HG03175 (cell line): ENCODE measurements around the gene GABPB2.
"Not testable (repeated sequence)": the region's sequence is repeated elsewhere in the genome, so short reads cannot be mapped to it uniquely, and the experiment has no call there.

ENCODE experiments used
- ATAC-seq: cut with Tn5 transposase; IDR thresholded peaks from one replicate; pipeline ENCODE4 v1.9.1; 2021; ENCODE audit warnings: mild to moderate bottlenecking, moderate library complexity; ENCODE audit not compliant: unreplicated experiment

GABPB2 gene

DNA sequence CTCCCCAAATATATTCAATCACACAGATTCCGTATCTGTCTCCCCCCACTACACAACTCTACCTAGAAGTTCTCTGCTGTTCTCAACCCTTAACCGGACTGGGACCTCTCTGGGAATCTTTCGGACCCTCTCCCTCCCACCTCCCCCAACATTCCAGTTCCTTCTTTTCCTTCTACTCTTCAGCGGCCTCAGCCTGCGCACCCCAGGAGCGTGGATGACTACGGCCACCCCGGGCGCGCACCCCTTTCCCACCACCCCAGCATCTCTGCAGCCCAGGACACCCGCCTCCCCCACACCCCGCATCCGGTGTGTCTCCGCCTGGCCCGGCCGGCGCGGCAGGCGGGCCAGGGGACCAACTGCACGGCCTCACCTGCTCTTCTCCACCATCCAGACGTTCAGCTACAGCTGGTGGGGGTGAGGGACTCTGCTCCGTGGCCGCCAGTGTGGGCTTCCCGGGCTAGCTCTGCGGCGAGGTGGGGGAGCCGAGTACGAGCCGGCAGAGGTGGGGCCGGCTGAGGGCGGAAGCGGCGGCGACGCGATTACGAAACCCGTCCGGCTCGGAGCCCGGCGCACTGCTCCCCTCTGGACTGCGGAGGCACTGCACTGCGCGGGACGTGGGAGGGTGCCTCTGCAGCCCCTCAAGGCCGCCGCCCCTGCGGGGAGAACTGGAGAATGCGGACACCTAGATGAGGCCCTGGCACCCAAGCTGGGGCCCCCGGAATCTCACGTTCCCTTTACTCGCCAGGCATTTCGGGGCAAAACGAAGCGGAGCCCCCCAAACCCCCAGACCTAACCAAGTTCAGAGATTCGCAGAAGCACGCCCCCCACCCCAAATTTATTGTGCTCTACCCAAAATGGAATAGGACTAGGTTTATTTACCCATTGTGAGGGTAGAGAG lies 11.2 kb upstream of the GABPB2 start, which contains the start of gene CDC42SE1:
Gene CDC42SE1, minus strand, starts transcription at position 514 of the 898 bp plus-strand sequence. CDS start 3,892 bp downstream, outside the sequence.
- ATAC-seq = peak; percentile 88

DNA sequence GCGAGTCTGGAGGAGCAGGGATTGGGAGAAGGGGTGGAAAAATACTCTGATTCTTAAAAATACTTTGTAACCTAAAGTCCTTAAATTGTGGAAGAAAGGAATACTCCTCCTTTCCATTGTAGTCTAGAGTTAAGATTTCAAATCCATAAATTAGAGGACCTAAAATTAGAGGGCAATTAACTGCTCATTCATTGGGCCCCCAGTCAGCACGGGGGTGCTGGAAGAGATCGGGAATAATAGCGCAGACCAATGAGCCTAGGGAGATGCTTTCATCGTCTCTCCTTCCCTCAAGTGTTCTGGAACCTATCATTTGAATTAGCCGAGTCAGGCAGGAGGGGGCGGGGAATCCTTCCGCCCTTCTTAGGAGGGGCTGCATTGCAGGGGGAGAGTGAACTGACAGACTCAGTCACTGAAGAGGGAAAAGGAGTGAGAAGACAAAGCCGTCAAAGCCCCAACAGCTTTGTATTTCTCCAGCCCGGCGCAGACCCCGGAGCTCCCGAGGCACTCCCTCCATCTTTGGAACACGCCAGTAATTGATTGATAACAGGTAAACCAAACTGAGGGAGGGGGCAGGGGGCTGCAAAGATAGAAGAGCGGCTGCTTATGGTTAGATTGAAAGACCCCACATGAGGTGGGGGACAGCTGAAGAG lies 10.4 kb upstream of the GABPB2 start, which contains the start of gene MLLT11:
Gene MLLT11, plus strand, starts transcription at position 391 of the 650 bp plus-strand sequence. CDS start 6,828 bp downstream, outside the sequence.
- no peak for ATAC-seq

GRCh38 chr1:151060657-151061421 lies 9.7 kb upstream of the GABPB2 start:
- ATAC-seq = no peak

GRCh38 chr1:151061704-151062103 lies 8.9 kb upstream of the GABPB2 start:
- no peak for ATAC-seq

DNA sequence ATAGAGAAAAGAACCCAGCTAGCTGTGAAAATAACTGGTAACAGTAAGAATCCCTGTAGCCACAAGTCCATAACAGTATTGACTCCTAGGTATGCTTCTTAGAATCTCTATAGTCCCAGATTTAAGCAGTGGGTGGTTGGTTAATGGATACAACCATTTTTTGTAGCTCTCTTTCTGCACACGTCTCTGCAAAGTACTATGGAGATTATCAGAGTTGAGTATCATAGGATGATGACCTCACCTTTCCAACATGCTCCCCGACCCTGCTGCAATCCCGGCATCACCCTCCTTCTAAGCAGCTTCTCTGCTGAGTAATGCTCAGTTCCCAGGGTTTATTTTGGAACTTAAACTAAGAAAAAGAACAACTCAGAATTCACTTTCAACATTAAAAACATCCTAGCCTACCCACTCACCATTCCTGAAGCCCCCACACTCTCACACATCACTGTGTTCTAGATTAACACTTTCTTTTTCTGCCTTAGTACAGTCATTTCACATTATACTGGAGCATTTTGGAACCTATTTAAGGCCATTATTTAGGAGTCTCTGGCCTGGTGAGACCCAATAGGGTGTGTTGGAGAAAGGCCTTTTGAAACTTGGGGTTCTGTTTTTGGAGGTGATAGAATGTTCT lies 7.7 kb upstream of the GABPB2 start:
- no peak for ATAC-seq

DNA sequence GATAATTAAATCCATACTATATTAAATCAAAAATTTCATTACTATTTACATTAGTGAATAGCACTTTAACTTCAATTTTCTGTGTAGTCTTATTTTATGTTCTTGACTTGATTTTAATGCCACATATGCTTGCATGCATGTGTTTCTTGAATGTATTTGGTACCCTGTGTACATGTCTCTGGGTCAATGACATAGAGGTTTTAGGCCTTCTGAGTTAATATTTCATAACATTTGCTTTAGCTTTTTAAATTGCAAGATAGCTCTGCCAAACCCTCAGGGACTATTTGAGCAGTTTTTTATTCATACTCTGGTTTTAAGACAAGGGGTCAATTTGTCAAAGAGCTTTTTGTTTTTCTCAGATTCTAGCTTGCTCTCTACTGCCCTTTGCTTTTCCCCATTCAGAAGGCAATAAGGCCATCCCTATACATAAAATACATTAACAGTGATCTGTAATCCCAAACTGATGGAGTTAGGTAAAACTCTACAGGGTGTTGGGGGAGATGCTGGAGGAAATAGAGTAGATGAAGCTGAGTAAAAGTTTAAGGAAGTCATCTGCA lies 5.4 kb upstream of the GABPB2 start:
- no peak for ATAC-seq

DNA sequence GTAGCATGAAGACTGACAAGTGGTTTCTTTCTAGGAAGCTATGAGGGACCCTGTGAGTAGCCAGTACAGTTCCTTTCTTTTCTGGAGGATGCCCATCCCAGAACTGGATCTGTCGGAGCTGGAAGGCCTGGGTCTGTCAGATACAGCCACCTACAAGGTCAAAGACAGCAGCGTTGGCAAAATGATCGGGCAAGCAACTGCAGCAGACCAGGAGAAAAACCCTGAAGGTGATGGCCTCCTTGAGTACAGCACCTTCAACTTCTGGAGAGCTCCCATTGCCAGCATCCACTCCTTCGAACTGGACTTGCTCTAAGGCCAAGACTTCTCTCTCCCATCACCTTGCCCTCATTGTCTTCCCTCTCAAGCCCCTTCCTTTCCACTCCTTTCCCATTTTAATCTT lies 3.4 kb upstream of the GABPB2 start:
- no peak for ATAC-seq

DNA sequence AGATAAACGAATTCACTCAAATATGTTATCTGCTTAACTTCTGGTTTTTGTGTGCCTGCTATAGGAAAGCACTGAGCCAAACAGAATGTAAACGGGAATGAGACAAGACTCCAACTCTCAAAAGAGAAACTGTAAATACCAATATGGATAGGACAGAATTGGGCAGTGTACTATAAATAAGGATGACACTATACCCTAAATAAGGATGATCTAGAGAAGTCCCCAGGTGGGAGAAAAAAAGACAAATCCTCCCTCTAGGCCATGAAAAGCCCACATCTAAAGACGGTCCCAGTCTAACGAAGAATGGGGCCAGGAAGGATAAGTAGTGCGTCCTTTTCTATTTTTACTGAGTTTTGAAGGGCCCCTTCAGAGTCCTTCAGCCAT lies 1.5 kb upstream of the GABPB2 start:
- ATAC-seq = no peak

- ATAC-seq = no peak
These were observed 1.7 kb downstream of the GABPB2 start for GRCh38 chr1:151072224-151072623.

- ATAC-seq = no peak
These were observed 15.5 kb downstream of the GABPB2 start for GRCh38 chr1:151085953-151086559.

GRCh38 chr1:151097426-151097825 lies 26.9 kb downstream of the GABPB2 start:
- ATAC-seq = not testable (repeated sequence)

- no peak for ATAC-seq
These were observed 27.6 kb downstream of the GABPB2 start for GRCh38 chr1:151098126-151098525.

GRCh38 chr1:151104630-151105029 lies 34.1 kb downstream of the GABPB2 start:
- ATAC-seq = no peak

DNA sequence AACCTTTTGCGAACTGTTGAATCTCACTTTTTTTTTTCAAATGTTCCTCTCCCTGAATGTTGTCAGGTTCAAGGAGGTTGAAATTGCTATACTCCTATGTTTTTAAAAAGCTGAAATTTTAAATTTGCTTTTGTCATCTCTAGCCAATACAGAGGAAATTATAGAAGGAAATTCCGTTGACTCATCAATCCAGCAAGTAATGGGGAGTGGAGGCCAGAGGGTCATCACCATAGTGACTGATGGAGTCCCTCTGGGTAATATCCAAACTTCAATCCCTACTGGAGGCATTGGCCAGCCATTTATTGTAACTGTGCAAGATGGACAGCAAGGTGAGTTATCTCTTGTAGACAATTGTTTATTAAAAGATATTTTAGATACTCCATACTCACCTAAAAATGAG lies 36.3 kb downstream of the GABPB2 start:
- ATAC-seq = no peak

DNA sequence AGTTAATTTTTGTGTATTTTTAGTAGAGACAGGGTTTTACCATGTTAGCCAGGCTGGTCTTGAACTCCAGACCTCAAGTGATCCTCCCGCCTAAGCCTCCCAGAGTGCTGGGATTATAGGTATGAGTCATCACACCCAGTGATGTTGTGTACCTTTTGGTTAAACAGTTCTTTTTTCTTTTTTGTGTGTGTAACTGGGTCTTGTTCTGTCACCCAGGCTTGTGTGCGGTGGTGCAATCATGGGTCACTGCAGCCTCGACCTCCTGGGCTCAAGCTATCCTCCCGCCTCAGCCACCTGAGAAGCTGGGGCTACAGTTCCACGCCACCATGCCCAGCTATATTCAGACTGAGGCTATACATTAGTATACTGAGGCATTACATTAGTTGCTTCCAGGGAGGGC lies 37.8 kb downstream of the GABPB2 start:
- ATAC-seq = no peak

DNA sequence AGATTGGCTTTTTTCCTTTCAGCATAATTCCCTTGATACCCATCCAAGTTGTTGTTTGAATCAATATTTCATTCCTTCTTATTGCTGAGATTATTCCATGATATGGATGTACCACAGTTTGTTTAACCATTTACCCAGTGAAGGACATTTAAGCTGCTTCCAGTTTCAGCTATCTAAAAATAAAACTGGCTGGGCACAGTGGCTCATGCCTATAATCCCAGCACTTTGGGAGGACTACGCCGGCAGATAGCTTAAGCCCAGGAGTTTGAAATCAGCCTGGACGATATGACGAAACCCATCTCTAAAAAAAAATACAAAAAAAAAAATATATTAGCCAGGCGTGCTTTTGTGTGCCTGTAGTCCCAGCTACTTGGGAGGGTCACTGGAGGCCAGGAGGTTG lies 43.3 kb downstream of the GABPB2 start:
- ATAC-seq = no peak

DNA sequence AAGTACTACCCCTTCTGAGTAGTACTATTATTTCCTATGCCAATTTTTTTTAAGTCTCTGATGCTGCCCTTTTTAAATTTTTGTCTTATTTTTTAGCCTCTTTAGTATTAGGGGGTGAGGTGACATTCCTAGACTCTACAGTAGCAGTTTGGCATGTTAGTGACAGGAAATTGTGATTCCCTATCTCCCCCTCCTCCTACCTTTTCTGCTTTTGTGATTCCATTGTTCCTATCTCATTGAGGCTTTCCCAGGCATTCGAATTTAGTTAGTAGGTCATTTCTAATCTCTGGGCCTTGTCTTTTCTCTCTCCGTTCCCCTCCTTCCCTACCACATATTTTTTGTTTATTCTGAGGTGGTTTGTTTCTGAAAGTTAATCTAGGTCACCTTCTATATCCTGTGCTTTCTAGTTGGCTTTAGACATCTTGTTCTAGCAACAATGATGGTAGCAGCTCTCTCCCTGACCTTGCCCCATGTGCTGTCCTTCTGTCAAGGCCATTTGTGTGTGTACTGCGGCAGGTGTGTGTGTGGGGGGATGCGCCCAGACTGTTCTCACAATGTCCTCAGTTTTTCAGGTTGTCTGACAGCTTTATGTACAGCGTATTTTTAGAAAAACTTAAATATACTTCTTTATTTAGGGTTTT lies 54.3 kb downstream of the GABPB2 start:
- ATAC-seq = no peak

DNA sequence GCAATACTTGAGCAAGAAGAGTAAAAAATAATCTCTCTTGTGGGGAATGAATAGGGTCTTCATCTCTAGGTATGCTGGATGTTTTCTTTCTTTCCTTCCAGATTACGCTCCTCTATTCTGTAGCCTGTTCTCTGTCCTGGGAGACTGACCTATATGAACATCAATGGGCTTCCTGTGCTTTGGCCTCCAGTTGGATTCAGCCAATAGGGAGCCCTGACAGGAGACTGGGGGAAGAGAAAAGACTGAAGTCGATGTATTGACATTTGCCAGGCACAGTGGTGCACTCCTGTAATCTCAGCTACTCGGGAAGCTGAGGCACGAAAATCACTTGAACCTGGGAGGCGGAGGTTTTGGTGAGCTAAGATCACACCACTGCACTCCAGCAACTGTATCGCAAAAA lies 58.2 kb downstream of the GABPB2 start:
- ATAC-seq = no peak

DNA sequence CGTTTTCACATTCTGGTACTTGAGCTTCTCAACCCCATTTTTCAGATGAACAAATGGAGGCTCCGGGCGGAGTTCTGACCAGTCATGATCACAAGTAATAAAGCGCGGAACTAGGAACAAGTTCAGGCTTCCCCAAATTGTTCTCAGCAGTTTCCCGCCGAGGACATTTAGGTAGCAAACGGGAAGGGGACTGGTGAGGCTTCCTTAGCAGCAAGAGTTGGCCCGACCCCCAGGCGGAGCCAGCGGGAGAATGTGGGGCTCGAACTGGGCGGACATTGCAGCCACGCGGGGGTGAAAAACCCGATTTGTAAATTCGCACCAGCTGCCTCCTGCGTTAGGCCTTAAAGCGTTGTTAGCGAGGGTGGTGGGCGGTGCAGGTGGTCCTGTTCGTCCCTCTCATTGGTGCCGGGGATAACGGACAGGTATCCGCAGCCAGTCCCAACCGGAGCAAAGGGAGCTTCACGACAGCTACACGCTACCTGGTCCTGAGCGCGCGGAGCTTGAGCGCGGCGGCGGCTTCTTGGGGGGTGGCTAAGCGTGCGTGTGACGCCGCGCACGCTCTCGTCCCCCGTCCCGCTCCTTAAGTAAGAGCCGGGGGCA lies 60.5 kb downstream of the GABPB2 start:
- ATAC-seq = peak; percentile 89
